Mesendoderm (in vitro differentiated cells): ENCODE results near the gene ARID3A.

ENCODE experiments used
- DNase-seq: peaks from one replicate; pipeline ENCODE4 v3.0.0; 2013
- H2AK5ac ChIP-seq: 2 replicates; pipeline ENCODE4 v1.6.1; 2013; ENCODE audit warnings: low read length, inconsistent platforms
- H2BK120ac ChIP-seq: 2 replicates; pipeline ENCODE4 v1.6.1; 2013; ENCODE audit warnings: low read depth, mild to moderate bottlenecking, low read length, moderate library complexity, mixed read lengths
- H2BK15ac ChIP-seq: replicated peaks from 2 replicates; pipeline ENCODE4 v1.6.1; 2013; ENCODE audit warnings: low read depth, mild to moderate bottlenecking, moderate library complexity
- H2BK5ac ChIP-seq: 2 replicates; pipeline ENCODE4 v1.6.1; 2013; ENCODE audit warnings: low read length, inconsistent platforms
- H3K18ac ChIP-seq: 2 replicates; pipeline ENCODE4 v1.6.1; 2013; ENCODE audit warnings: mild to moderate bottlenecking, low read length, mixed read lengths
- H3K23ac ChIP-seq: one replicate; pipeline ENCODE4 v1.6.1; 2013; ENCODE audit warnings: low read length
- H3K27ac ChIP-seq: 2 replicates; pipeline ENCODE4 v1.5.1; 2013; ENCODE audit warnings: low read depth, mild to moderate bottlenecking, inconsistent platforms, low read length, moderate library complexity
- H3K27me3 ChIP-seq: 2 replicates; pipeline ENCODE4 v1.6.1; 2013; ENCODE audit warnings: low read length, control low read depth, mild to moderate bottlenecking, inconsistent platforms; ENCODE audit not compliant: insufficient read depth, poor library complexity
- H3K36me3 ChIP-seq: 2 replicates; pipeline ENCODE4 v1.6.1; 2013; ENCODE audit warnings: low read length, inconsistent platforms; ENCODE audit not compliant: control insufficient read depth, insufficient read depth
- H3K4ac ChIP-seq: one replicate; pipeline ENCODE4 v1.6.1; 2013; ENCODE audit warnings: low read depth, mild to moderate bottlenecking, low read length, moderate library complexity
- H3K4me1 ChIP-seq: 2 replicates; pipeline ENCODE4 v1.6.1; 2013; ENCODE audit warnings: low read depth, low read length, inconsistent platforms; ENCODE audit not compliant: control insufficient read depth
- H3K4me2 ChIP-seq: 2 replicates; pipeline ENCODE4 v1.6.1; 2013; ENCODE audit warnings: low read length
- H3K4me3 ChIP-seq: 2 replicates; pipeline ENCODE4 v1.5.1; 2013; ENCODE audit warnings: mild to moderate bottlenecking, low read length
- H3K56ac ChIP-seq: one replicate; pipeline ENCODE4 v1.6.1; 2013; ENCODE audit warnings: low read length
- H3K79me1 ChIP-seq: 2 replicates; pipeline ENCODE4 v1.6.1; 2013; ENCODE audit warnings: low read length, inconsistent platforms
- H3K79me2 ChIP-seq: 2 replicates; pipeline ENCODE4 v1.6.1; 2013; ENCODE audit warnings: mild to moderate bottlenecking, low read length; ENCODE audit not compliant: control insufficient read depth, insufficient read depth
- H3K9ac ChIP-seq: 2 replicates; pipeline ENCODE4 v1.6.1; 2013; ENCODE audit warnings: low read length, inconsistent platforms
- H4K5ac ChIP-seq: one replicate; pipeline ENCODE4 v1.6.1; 2013; ENCODE audit warnings: low read length
- H4K8ac ChIP-seq: one replicate; pipeline ENCODE4 v1.6.1; 2013; ENCODE audit warnings: low read depth, mild to moderate bottlenecking, control low read depth, low read length, moderate library complexity
- WGBS: extraction: QIAGEN DNeasy Blood & Tissue Kit; methylation state at CpG from one replicate; pipeline ENCODE4 v1.1.7; 2013; ENCODE audit warnings: low lambda C conversion rate, missing lambda C conversion rate; ENCODE audit not compliant: insufficient coverage; ENCODE audit errors: extremely low coverage; 5-methylcytosine and 5-hydroxymethylcytosine counted together

ARID3A gene

GRCh38 chr19:879711-880438, 46.0 kb upstream of the ARID3A start:
- Histone ChIP-seq H4K8ac (no peak overlapping the region), H3K23ac (no peak overlapping the region), H2BK15ac (no peak overlapping the region), H3K4me1 (no peaks in the 10 kb centered on the region), H3K9ac (no peak overlapping the region), H3K4me3 (no peak overlapping the region), H2BK120ac (no peak overlapping the region), H2AK5ac (no peak overlapping the region), H3K79me1 (no peaks in the 10 kb centered on the region), H3K36me3 (peaks cover 1% of the 10 kb centered on the region), H3K79me2 (no peaks in the 10 kb centered on the region), H3K27me3 (no peaks in the 10 kb centered on the region), H3K4ac (no peak overlapping the region), H3K27ac (no peak overlapping the region), H3K18ac (no peak overlapping the region), H4K5ac (no peak overlapping the region), H2BK5ac (no peak overlapping the region), H3K56ac (no peak overlapping the region), H3K4me2 (no peak overlapping the region)
- DNase-seq: no peak
- WGBS: no CpG with 5 or more reads among the region's 37 CpGs

DNA sequence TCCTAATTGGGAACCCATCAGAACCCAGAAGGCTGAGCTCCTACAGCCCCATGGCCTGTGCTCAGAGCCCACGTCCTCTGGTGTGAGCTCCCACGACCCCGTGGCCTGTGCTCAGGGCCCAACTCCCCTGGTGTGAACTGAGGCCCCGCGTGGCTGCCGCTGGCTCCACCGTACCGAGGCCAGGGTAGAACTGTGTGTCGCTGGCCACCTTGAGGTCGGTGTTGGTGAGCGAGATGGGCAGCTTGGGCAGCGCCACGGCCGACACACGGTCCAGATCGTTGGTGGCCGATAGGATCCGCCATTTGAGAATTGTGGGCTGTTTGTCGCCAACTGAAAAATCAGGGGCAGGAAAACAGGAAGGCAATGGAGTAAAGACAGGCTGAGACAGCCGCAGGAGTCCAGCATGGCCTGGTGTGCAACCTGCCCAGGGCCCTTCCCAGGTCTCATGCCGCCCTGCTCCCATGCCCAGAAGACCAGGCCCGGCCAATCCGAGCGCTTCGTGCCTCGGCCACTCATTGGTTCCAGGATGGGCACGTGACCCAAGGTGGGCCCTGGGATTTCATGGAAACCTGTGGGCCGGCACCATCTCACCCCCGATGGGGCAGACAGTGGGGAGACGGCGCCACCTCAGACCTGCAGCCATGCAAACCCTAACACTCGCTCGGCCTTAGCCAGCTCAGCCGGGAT, 44.3 kb upstream of the ARID3A start:
- DNase-seq: no peak

GRCh38 chr19:882871-883497, 42.9 kb upstream of the ARID3A start:
- Histone ChIP-seq H2BK5ac (no peak overlapping the region), H3K4me2 (no peak overlapping the region), H2BK120ac (no peak overlapping the region), H3K27me3 (no peaks in the 10 kb centered on the region), H4K5ac (no peak overlapping the region), H3K9ac (no peak overlapping the region), H3K79me2 (no peaks in the 10 kb centered on the region), H3K79me1 (no peaks in the 10 kb centered on the region), H3K4me1 (no peaks in the 10 kb centered on the region), H3K4ac (no peak overlapping the region), H3K27ac (no peak overlapping the region), H4K8ac (no peak overlapping the region), H2BK15ac (no peak overlapping the region), H3K23ac (no peak overlapping the region), H2AK5ac (no peak overlapping the region), H3K36me3 (peaks cover 3% of the 10 kb centered on the region), H3K56ac (no peak overlapping the region), H3K18ac (no peak overlapping the region), H3K4me3 (no peak overlapping the region)
- no peak for DNase-seq
- no CpG with 5 or more reads among the region's 30 CpGs for WGBS

More for the DNA sequence above, 44.3 kb upstream of the ARID3A start:
- Histone ChIP-seq H3K4ac (no peak overlapping the region), H4K5ac (no peak overlapping the region), H3K56ac (no peak overlapping the region), H3K4me1 (no peaks in the 10 kb centered on the region), H3K27me3 (no peaks in the 10 kb centered on the region), H2BK120ac (no peak overlapping the region), H3K27ac (no peak overlapping the region), H3K9ac (no peak overlapping the region), H2BK15ac (no peak overlapping the region), H2BK5ac (no peak overlapping the region), H3K23ac (no peak overlapping the region), H3K4me2 (no peak overlapping the region), H4K8ac (no peak overlapping the region), H3K79me1 (no peaks in the 10 kb centered on the region), H3K18ac (no peak overlapping the region), H3K4me3 (no peak overlapping the region), H3K36me3 (peaks cover 3% of the 10 kb centered on the region), H3K79me2 (no peaks in the 10 kb centered on the region), H2AK5ac (no peak overlapping the region)
- no CpG with 5 or more reads among the region's 34 CpGs for WGBS

DNA sequence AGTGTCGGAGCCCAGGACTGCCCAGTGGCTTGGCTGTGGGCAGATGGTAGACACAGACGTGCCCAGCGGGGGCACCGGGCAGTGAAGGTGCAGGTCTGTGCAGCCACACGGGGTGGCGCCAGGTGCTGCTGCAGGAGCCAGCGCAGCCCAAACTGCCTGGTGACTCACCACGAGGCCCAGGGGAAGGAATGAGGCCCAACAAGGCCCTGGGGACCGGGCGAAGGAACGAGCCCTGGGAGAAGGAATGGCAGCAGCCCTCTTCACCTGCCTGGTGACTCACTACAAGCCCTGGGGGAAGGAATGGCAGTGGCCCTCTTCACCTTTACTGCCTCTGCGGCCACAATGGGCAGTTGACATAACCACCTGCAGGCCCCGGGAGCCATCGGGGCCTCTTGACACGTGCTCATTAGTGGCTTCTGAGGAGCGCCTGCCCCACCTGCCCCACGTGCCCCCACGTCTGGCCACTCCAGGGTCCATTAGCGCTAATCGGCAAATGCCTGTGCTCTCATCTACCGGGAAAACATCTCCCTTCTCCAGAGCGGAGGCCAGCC, 42.1 kb upstream of the ARID3A start:
- H3K79me2 ChIP-seq: no peaks in the 10 kb centered on the region

DNA sequence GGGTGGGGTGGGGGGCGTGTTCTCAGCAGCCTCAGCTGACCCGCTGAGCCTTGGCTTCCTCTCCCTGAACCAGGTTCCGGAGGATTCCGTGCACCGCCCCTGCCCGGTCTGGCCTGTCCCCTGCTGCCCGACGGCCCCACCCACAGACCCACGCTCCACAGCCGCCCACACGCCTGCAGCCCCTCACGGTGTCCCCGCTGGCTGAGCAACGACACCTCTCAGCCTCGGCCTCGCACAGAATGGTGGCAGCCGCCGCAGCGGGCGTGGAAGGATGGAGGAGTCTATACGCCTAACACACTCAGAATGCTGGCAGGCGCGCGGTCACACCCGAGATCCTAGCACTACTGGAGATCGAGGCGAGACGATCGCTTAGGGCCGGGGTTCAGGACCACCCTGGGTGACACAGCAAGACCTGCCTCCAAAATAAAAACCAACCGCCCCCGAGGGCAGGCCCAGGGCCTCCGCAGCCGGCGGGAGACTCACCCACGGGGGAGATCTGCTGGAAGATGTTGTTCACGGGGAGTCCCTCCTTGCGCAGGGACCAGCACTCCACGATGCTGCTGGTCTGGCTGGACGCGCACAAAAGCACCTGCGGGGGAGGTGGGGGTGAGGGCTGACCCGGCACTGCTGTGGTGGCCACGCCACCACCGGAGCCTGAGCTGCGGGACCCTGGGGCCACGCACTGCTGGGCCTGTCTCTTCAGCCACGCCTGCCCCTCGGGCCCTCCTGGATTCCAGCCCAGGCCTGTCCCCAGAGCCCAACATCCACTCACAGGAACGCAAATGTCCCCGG, 41.2 kb upstream of the ARID3A start:
- no peak overlapping the region for H3K18ac ChIP-seq
- H3K79me2 ChIP-seq: no peaks in the 10 kb centered on the region
- H3K27me3 ChIP-seq: no peaks in the 10 kb centered on the region
- H3K79me1 ChIP-seq: no peaks in the 10 kb centered on the region
- no peak overlapping the region for H2AK5ac ChIP-seq
- no peak overlapping the region for H3K56ac ChIP-seq
- DNase-seq: no peak
- H3K27ac ChIP-seq: no peak overlapping the region
- no peak overlapping the region for H4K5ac ChIP-seq
- no peak overlapping the region for H3K4me2 ChIP-seq
- H3K4me1 ChIP-seq: no peaks in the 10 kb centered on the region
- H3K36me3 ChIP-seq: peaks cover 3% of the 10 kb centered on the region
- H2BK120ac ChIP-seq: no peak overlapping the region
- H3K9ac ChIP-seq: no peak overlapping the region
- H2BK5ac ChIP-seq: no peak overlapping the region
- H3K23ac ChIP-seq: no peak overlapping the region
- no peak overlapping the region for H4K8ac ChIP-seq
- H2BK15ac ChIP-seq: no peak overlapping the region
- H3K4me3 ChIP-seq: no peak overlapping the region
- H3K4ac ChIP-seq: no peak overlapping the region
- no CpG with 5 or more reads among the region's 51 CpGs for WGBS

More for the DNA sequence above, 42.1 kb upstream of the ARID3A start:
- no CpG with 5 or more reads among the region's 22 CpGs for WGBS
- no peaks in the 10 kb centered on the region for H3K79me1 ChIP-seq
- no peak overlapping the region for H3K9ac ChIP-seq
- H3K56ac ChIP-seq: no peak overlapping the region
- peak; percentile 82 for DNase-seq
- no peak overlapping the region for H3K23ac ChIP-seq
- H4K5ac ChIP-seq: no peak overlapping the region
- H4K8ac ChIP-seq: no peak overlapping the region
- H2BK120ac ChIP-seq: no peak overlapping the region
- H3K4ac ChIP-seq: no peak overlapping the region
- peaks cover 3% of the 10 kb centered on the region for H3K36me3 ChIP-seq
- no peak overlapping the region for H3K27ac ChIP-seq
- no peak overlapping the region for H2BK15ac ChIP-seq
- H3K4me3 ChIP-seq: no peak overlapping the region
- H2BK5ac ChIP-seq: no peak overlapping the region
- no peak overlapping the region for H2AK5ac ChIP-seq
- H3K4me1 ChIP-seq: no peaks in the 10 kb centered on the region
- H3K4me2 ChIP-seq: no peak overlapping the region
- no peak overlapping the region for H3K18ac ChIP-seq
- H3K27me3 ChIP-seq: no peaks in the 10 kb centered on the region
